Measurements from ENCODE around the gene LRRC4B. TPM values are rescaled to one million over a fixed set of nuclear protein-coding genes. Genes with fewer than 3 reads are reported as not detected.
"Not testable (repeated sequence)": the region's sequence is repeated elsewhere in the genome, so short reads cannot be mapped to it uniquely, and the experiment has no call there.

The LRRC4B gene, protein sequence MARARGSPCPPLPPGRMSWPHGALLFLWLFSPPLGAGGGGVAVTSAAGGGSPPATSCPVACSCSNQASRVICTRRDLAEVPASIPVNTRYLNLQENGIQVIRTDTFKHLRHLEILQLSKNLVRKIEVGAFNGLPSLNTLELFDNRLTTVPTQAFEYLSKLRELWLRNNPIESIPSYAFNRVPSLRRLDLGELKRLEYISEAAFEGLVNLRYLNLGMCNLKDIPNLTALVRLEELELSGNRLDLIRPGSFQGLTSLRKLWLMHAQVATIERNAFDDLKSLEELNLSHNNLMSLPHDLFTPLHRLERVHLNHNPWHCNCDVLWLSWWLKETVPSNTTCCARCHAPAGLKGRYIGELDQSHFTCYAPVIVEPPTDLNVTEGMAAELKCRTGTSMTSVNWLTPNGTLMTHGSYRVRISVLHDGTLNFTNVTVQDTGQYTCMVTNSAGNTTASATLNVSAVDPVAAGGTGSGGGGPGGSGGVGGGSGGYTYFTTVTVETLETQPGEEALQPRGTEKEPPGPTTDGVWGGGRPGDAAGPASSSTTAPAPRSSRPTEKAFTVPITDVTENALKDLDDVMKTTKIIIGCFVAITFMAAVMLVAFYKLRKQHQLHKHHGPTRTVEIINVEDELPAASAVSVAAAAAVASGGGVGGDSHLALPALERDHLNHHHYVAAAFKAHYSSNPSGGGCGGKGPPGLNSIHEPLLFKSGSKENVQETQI
- total RNA-seq (ENCODE audit: low replicate concordance): 0.38 and 21.7 TPM in 2 replicates
- long read RNA-seq: 0 reads

DNA sequence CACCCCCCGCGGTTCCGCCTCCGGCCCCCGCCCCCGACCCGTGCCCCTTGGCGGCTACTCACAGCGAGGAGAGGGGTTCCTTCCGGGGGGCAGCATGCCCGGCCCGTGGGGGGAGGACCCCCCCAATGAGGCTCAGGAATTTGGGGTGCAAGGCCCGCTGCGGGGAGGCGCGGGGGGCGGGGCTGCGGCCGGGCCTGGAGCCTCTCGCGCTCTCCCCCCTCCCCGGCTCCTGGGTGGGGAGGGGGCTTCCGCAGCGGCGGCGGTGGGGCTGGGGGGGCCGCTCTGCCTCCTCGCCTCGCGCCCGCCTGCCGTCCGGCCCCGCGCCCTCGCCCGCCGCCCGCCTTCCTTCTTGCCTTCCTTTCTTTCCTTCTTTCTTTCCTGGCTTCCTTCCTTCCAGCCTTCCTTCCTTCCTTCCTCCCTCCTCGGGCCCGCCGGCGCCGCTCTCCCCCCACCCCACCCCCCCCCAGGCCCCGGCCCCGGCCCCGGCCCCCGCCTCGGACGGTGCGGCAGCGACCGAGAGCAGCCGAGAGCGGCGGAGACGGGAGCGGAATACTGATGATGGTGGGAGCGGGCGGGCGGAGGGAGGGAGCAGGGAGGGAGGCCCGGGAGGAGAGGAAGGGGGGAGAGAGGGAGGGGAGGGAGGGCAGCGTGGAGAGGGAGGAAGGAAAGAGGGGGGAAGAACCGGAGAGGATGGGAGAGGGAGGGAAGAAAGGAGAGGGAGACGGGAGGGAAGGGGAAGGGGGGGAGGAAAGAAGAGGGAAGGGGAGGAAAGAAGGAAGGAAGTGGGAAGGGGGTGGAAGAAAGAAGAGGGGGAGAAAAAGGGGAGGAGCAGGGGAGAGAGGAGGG lies at the start of gene LRRC4B:
LRRC4B (minus strand) TSS at position 554 of the 846 bp plus-strand sequence. CDS start 19,597 bp downstream, outside the sequence.
- H3K4me3 Mint-ChIP-seq: peak within 1 kb of the TSS; percentile 51
- H3K27me3 Mint-ChIP-seq: peaks cover 61% of the 10 kb centered on the region
- no peak within 1 kb of the TSS for H3K27ac Mint-ChIP-seq
- no peaks in the 10 kb centered on the region for H3K9me3 Mint-ChIP-seq
- DNase-seq (ENCODE audit: extremely low spot score, unreplicated experiment): no peak
- peaks cover 10% of the 10 kb centered on the region for H3K4me1 Mint-ChIP-seq (ENCODE audit: unreplicated experiment)
- H3K36me3 Mint-ChIP-seq: peaks cover 4% of the 10 kb centered on the region
- TF ChIP-seq, protein P1, sequence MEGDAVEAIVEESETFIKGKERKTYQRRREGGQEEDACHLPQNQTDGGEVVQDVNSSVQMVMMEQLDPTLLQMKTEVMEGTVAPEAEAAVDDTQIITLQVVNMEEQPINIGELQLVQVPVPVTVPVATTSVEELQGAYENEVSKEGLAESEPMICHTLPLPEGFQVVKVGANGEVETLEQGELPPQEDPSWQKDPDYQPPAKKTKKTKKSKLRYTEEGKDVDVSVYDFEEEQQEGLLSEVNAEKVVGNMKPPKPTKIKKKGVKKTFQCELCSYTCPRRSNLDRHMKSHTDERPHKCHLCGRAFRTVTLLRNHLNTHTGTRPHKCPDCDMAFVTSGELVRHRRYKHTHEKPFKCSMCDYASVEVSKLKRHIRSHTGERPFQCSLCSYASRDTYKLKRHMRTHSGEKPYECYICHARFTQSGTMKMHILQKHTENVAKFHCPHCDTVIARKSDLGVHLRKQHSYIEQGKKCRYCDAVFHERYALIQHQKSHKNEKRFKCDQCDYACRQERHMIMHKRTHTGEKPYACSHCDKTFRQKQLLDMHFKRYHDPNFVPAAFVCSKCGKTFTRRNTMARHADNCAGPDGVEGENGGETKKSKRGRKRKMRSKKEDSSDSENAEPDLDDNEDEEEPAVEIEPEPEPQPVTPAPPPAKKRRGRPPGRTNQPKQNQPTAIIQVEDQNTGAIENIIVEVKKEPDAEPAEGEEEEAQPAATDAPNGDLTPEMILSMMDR (conservative IDR thresholded peaks at IDR 0.05): no peak

DNA sequence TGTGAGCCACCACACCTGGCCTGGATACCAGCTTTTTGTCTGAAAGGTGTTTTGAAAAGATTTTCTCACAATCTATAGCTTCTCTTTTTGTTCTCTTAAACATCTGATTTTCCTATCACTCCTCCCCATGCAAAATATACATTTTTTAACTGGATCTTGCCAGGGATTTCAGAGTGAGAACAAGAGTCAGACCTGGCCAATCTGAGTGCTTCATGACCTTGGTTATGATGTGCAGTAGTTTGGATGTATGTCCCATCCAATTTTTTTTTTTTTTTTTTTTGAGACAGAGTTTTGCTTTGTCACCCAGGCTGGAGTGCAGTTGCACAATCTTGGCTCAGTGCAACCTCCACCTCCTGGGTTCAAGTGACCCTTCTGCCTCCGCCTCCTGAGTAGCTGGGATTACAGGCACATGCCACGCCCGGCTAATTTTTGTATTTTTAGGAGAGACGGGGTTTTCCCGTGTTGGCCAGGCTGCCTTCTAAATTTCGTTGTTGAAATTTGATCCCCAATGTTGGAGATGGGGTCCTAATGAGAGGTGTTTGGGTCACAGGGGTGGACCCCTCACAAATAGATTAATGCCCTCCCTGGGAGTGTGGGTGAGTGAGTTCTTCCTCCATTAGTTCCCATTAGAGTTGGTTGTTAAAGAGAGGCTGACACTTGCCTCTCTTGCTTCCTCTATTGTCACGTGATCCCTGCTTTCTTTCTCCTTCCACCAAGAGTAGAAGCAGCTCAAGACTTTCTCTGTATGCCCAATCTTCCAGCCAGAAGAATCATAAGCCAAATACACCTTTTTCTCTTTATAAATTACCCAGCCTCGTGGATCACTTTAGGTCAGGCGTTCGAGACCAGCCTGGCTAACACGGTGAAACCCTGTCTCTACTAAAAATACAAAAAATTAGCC lies 44.5 kb upstream of the LRRC4B start:
- not testable (repeated sequence) for H3K4me1 Mint-ChIP-seq (ENCODE audit: unreplicated experiment); H3K9me3 Mint-ChIP-seq; H3K27ac Mint-ChIP-seq; H3K36me3 Mint-ChIP-seq; DNase-seq (ENCODE audit: extremely low spot score, unreplicated experiment); H3K4me3 Mint-ChIP-seq
- peaks cover 20% of the 10 kb centered on the region for H3K27me3 Mint-ChIP-seq

DNA sequence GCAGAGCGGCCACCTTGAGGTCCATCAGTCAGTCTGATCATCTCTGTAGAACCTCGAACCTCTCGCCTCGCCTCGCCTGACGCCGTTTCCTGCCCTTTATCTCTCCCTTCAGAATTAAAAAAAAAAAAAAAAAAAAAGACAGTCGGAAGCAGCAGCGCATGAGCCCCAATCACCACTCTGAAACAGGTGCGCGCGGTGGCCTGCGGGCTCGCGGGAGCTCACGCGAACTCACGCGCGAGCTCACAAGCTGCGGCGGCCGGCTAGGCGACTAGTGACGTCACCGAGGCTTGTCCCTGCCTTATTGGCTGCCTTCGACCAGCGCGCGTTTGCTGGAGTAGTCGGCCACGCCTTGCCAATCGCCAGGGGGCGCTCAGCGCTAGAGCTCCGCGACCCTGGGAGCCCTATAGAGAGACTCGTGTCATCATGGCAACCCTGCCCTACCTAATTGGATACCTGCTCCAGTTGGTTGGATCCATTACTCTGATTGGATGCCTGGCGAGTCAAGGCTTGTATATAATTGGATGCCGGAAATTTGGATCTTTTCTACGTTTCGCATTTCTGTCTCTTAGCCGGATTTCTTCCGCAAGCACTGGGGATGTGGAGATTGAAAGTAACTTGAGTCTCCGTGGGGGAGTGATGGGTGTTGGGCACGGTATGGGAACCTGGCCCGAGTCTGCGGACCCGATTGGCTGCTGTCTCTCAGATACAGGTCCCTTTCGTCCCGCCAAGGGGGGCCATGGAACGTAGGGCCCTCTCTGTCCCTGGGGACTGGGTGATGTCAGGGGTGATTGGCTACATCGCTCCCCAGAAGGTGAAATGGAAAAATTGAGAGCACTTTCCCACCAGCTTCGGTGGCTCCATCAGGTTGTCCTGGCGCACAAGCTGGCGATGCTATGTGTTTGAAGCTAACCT lies 39.9 kb upstream of the LRRC4B start:
- H3K27me3 Mint-ChIP-seq: peaks cover 40% of the 10 kb centered on the region
- DNase-seq (ENCODE audit: extremely low spot score, unreplicated experiment): peak; percentile 91
- H3K4me3 Mint-ChIP-seq: peak overlapping the region; percentile 74
- peak overlapping the region; percentile 62 for H3K27ac Mint-ChIP-seq
- peaks cover 6% of the 10 kb centered on the region for H3K9me3 Mint-ChIP-seq
- peaks cover 3% of the 10 kb centered on the region for H3K36me3 Mint-ChIP-seq
- TF ChIP-seq, protein P1 (conservative IDR thresholded peaks at IDR 0.05): peak; percentile 83
- peaks cover 6% of the 10 kb centered on the region for H3K4me1 Mint-ChIP-seq (ENCODE audit: unreplicated experiment)

DNA sequence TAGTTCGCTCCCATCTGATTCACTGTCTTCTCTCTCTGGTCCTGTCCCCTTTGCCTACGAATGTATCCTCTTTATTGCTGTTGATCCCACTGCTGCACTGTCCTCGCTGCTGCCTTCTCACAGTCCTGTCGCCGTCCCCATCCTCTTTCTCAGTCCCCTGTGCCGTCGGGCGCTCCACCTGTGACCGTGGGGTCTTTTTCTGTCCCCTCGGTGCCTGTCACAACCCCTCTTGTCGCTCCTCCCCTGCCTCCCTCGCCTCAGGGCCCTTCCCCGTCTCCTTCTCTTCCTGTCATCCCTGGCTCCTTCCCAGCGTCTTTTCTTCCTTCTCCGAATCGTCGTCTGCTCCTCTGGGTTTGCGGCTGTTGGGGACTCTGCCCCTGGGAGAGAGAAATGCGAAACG lies 39.2 kb upstream of the LRRC4B start:
- Mint-ChIP-seq H3K9me3 (peaks cover 6% of the 10 kb centered on the region), H3K4me3 (peak overlapping the region; percentile 74), H3K27me3 (peaks cover 48% of the 10 kb centered on the region), H3K36me3 (peaks cover 3% of the 10 kb centered on the region), H3K27ac (no peak overlapping the region), H3K4me1 (ENCODE audit: unreplicated experiment) (peaks cover 6% of the 10 kb centered on the region)
- DNase-seq (ENCODE audit: extremely low spot score, unreplicated experiment): no peak
- TF ChIP-seq, protein P1 (conservative IDR thresholded peaks at IDR 0.05): no peak

Data from type B pancreatic cell (in vitro differentiated cells).